Lung (tissue), 12 donors: ENCODE measurements around the gene VGF. TPM values are rescaled to one million over a fixed set of nuclear protein-coding genes. Genes with fewer than 3 reads are reported as not detected.

ENCODE experiments used
- ATAC-seq: fragments of 200-7000 bp; cut with Tn5 transposase; one replicate; pipeline ENCODE4 v1.9.1; 2020; ENCODE audit warnings: moderate number of reproducible peaks; ENCODE audit not compliant: insufficient read depth, low FRiP score
- DNase-seq, 3 donors: peaks; one replicate each; pipeline ENCODE4 v3.0.0-alpha.2; 2013 to 2017
- H3K27ac ChIP-seq, 2 donors: one replicate each; pipeline ENCODE4 v1.5.1; 2013; ENCODE audit warnings: mild to moderate bottlenecking in 2 of 2, moderate library complexity in 2 of 2, control low read depth in 1 of 2, inconsistent platforms in 1 of 2, low read depth in 1 of 2, low read length in 1 of 2
- H3K27me3 ChIP-seq, 3 donors: one replicate each; pipeline ENCODE4 v1.5.1; 2013; ENCODE audit warnings: low read length in 2 of 3; ENCODE audit not compliant: control insufficient read depth in 3 of 3, insufficient read depth in 3 of 3
- H3K36me3 ChIP-seq, 4 donors: one replicate each; pipeline ENCODE4 v1.5.1; 2013; ENCODE audit warnings: low read length in 4 of 4, mild to moderate bottlenecking in 1 of 4, moderate library complexity in 1 of 4; ENCODE audit not compliant: control insufficient read depth in 4 of 4, insufficient read depth in 4 of 4
- H3K4me1 ChIP-seq, 5 donors: one replicate each; pipeline ENCODE4 v1.5.1; 2013; ENCODE audit warnings: low read length in 5 of 5, mild to moderate bottlenecking in 2 of 5, moderate library complexity in 1 of 5; ENCODE audit not compliant: control insufficient read depth in 5 of 5, insufficient read depth in 5 of 5
- H3K4me3 ChIP-seq: one replicate; pipeline ENCODE4 v1.5.1; 2013; ENCODE audit warnings: mild to moderate bottlenecking, control low read depth, moderate library complexity
- H3K9ac ChIP-seq, 2 donors: one replicate each; pipeline ENCODE4 v1.5.1; 2013; ENCODE audit warnings: low read length in 2 of 2, control low read depth in 1 of 2; ENCODE audit not compliant: insufficient read depth in 1 of 2
- H3K9me3 ChIP-seq, 4 donors: one replicate each; pipeline ENCODE4 v1.5.1; 2013; ENCODE audit warnings: low read length in 3 of 4, mild to moderate bottlenecking in 1 of 4, moderate library complexity in 1 of 4; ENCODE audit not compliant: control insufficient read depth in 4 of 4, insufficient read depth in 3 of 4
- CTCF ChIP-seq: IDR thresholded peaks from 2 replicates; pipeline ENCODE4 v1.5.1; 2012; ENCODE audit warnings: mild to moderate bottlenecking; ENCODE audit errors: control extremely low read depth, extremely low read depth
- WGBS, 2 donors: extraction: QIAGEN DNeasy Blood & Tissue Kit; methylation state at CpG; one replicate each; pipeline ENCODE4 v1.1.7; 2013; 5-methylcytosine and 5-hydroxymethylcytosine counted together
- polyA plus RNA-seq, 2 donors: library from polyadenylated mRNA; stranded (reverse); fragments of 200-250 nt; gene quantifications; one replicate each; pipeline ENCODE4 v1.2.1, GENCODE V29; 2013
- total RNA-seq, 2 donors: library from RNA; depleted of rRNA in 1 of 2; stranded (reverse); fragments of >200 nt in 1 of 2; gene quantifications; one replicate each; pipeline ENCODE4 v1.2.1, GENCODE V29; 2014 to 2021
- donor health status: control.
- donor health status: control.
- donor health status: Bipolar disorder and iron deficiency.
- donor health status: healthy.
- donor health status: DM: yes; HTN: yes; CAD: no.

The VGF gene
- total and polyA plus RNA-seq, 4 donors = 0.08 to 1.4 (median 0.42) TPM

- TF ChIP-seq CTCF = no peak
- 3 to 5% methylated on average over 56 of the region's 56 CpGs for WGBS, 2 donors
Measured at GRCh38 chr7:101180130-101180755, 14.9 kb upstream of the VGF start, which contains the start of gene NAT16. NAT16 (minus strand) TSS chr7:101180293; CDS start chr7:101174807, 5,486 bp downstream.

DNA sequence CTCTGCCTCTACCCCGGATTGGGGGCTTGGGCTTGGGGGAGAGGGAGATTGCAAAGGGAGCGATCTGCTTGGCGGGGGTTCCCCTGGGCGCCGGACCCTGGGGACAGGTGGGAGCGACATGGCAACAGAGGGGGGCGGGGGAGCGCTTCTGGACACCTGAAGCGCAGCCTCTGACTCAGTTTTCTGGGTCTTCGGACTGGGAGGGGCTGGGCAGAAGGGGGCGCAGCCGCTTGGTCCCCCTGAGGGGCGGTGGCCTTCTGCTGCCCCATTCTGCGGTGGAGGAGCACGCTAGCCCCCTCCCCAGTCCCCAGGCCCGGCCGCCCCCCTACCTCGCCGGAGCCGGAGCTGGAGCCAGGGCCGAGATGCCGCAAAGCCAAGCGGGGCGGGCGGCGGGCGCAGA lies 14.3 kb upstream of the VGF start:
- Histone ChIP-seq H3K36me3 (no peaks in the 10 kb centered on the region), H3K9me3 (no peaks in the 10 kb centered on the region), H3K4me3 (no peak overlapping the region), H3K27me3 (peaks cover 10 to 62% (median 56%) of the 10 kb centered on the region in 3 donors), H3K4me1 (peaks cover 0 to 5% (median 0%) of the 10 kb centered on the region in 5 donors), H3K27ac (no peak overlapping the region), H3K9ac (no peak overlapping the region)
- DNase-seq (no peak), ATAC-seq (no peak)
- WGBS, 2 donors = 2 to 3% methylated on average over 15 to 27 of the region's 27 CpGs
- TF ChIP-seq CTCF = no peak

More at GRCh38 chr7:101180130-101180755, 14.9 kb upstream of the VGF start, which contains the start of gene NAT16:
- no peak within 1 kb of the TSS for H3K9ac ChIP-seq
- DNase-seq (no peak), ATAC-seq (no peak)
- peaks cover 9 to 57% (median 52%) of the 10 kb centered on the region in 3 donors for H3K27me3 ChIP-seq
- no peak within 1 kb of the TSS for H3K27ac ChIP-seq
- H3K4me3 ChIP-seq = no peak within 1 kb of the TSS
- no peaks in the 10 kb centered on the region for H3K36me3 ChIP-seq
- H3K9me3 ChIP-seq = no peaks in the 10 kb centered on the region
- H3K4me1 ChIP-seq = peaks cover 0 to 5% (median 0%) of the 10 kb centered on the region in 5 donors

DNA sequence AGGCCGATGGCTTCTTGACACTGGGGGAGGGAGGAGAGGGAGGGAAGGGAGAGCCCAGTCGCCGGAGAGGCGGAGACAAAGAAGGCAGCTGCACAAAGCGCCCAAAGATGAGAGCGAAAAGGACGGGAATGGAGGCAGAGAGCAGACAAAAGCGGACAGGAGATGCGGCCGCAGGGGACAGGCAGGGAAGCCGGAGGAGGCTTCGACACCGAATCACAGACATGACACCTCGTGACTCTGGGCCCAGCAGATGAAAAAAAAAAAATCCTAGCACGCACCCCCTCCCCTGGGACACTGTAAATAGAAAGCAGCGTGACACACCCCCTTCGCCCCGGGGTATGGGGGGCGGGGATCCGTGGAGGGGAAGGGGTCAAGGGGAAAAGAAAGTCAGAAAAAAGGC lies 13.7 kb upstream of the VGF start:
- TF ChIP-seq CTCF = no peak
- DNase-seq (no peak), ATAC-seq (no peak)
- H3K9ac ChIP-seq = no peak overlapping the region
- WGBS, 2 donors = 2% methylated on average over 20 of the region's 20 CpGs
- H3K9me3 ChIP-seq = peaks cover 0 to 5% (median 0%) of the 10 kb centered on the region in 4 donors
- no peak overlapping the region for H3K4me3 ChIP-seq
- H3K4me1 ChIP-seq = peaks cover 0 to 9% (median 0%) of the 10 kb centered on the region in 5 donors
- no peak overlapping the region for H3K27ac ChIP-seq
- peaks cover 10 to 67% (median 60%) of the 10 kb centered on the region in 3 donors for H3K27me3 ChIP-seq
- H3K36me3 ChIP-seq = no peaks in the 10 kb centered on the region
